GM19468 (cell line): ENCODE data around the gene BTBD17.

Source experiments
- ATAC-seq: cut with Tn5 transposase; IDR thresholded peaks from one replicate; pipeline ENCODE4 v1.9.1; 2021; ENCODE audit warnings: mild to moderate bottlenecking, moderate library complexity, moderate number of reproducible peaks; ENCODE audit not compliant: unreplicated experiment; ENCODE audit errors: extremely low read depth

BTBD17 gene

DNA sequence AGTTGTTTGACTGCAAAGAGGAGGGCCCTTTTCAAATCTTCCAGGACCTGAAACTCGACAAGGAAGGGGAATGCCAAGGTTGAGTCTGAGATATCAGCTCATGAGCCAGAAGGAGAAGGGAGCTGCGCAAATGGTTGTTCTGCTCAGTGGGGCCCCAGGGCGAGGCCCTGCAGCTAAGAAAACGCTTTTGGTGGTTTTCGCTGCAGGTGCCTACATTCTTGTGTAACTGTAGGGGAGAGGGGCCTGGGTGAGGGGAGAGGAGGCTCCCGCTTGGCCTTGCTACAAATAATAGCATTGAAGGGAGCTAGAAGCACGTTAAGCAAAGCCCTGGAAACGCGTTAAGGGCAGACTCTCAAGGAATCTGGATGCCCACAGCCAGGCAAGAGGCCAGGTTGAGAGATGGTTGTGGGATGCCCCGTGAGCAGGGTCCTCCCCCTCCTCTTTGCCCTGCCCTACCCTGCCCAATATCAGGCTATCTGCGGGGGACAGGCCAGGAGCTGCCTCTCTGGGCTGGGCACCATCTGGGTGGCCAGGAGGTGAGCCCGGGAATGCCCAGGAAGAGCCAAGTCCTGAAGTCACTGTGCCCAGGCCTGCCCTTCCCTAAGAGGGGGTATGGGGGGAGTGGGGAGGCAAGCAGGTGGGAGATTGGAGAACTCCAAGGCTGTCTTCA is 27.6 kb upstream of the BTBD17 start:
- ATAC-seq, result no peak

DNA sequence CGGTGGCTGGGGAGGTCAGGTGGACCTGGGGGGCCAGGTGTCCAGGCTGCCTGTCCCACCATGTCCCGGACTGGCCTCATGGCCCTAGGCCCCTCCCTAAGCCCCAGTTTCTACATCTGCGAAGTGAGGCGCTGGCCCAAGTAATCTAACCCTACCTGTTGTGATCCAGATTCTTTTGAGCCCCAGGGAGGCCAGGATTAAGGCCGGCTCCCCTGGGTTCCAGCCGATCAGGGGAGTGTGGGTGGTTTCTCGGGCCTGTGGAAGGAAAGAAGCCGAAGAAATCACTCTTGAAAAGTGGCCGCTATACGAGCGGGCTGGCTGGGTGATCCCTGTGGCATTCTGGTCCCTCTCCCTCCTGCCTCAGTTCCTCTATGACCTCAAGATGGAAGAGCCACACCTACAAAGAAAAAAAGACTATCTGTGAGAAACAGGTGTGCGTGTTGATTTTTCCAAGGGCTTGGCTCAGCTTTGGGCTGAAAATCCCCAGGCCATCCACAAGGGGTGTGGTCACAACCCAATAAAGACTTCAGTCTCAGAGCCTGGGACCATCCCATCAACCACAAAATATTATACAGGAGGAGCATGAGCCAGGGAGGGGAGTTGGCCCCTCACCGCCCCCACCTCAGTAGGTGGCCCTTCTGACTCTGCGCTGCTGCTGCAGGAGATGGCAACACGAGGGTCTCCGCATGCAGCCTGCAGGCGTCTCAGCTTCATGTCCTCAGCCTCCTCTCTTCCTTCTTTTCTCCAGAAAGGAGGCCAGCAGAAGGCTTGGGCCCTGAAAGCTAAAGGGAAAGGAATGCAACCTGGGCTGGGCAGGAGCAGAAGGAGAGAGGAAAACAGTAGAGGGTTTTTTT is 25.9 kb upstream of the BTBD17 start:
- ATAC-seq, result no peak

DNA sequence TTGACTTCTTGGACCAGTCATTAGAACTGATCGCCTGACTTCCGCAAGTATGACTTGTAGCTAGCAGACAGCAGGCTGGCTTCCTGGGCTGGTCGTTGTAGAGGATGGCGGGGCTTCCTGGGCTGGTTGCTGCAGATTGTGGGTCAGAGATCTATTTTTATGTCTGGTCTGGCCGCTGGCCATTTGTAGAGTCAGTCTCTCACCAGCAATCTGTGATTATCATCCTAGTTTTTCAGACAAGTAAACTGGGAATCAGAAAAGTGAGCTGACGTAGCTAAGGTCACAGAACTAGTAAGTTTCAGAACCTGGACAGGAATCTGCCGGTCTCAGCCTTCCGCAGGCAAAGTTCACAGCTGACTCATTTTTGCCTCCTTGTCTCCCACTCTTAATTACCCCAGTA is 24.7 kb upstream of the BTBD17 start:
- no peak for ATAC-seq

DNA sequence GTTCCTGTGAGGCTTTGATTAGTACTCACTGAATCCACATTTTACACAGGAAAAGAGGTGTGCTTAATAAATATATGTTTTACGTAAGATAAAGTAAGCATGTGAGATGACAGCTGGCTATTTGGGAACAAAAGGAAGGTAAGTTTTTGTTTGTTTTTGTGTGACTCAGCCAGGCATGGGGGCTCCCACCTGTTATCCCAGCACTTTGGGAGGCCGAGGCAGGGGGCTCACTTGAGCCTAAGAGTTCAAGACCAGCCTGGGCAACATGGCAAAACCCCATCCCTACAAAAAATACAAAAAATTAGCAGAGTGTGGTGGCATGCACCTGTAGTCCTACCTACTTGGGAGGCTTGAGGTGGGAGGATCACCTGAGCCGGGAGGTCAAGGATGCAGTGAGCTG is 23.5 kb upstream of the BTBD17 start:
- ATAC-seq, result no peak

DNA sequence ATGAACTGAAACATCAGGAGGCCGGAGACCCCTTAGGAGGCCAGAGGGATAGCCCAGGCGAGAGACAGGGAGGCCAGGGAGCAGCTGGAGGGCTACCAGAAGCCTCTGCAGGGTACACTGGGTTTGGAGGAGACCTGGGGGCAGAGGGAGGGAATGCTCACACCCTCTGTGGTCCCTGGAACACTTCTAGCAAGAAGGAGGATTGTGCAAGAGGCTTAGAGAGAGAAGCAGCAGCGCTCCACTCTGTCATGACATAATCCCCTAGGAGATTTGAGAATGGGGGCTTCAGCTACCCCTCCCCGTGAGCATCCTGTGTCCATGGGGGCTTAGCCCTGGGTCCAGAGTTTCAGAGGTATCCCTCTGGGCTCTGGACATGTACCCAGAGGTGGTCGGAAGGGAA is 21.5 kb upstream of the BTBD17 start:
- ATAC-seq, result no peak

DNA sequence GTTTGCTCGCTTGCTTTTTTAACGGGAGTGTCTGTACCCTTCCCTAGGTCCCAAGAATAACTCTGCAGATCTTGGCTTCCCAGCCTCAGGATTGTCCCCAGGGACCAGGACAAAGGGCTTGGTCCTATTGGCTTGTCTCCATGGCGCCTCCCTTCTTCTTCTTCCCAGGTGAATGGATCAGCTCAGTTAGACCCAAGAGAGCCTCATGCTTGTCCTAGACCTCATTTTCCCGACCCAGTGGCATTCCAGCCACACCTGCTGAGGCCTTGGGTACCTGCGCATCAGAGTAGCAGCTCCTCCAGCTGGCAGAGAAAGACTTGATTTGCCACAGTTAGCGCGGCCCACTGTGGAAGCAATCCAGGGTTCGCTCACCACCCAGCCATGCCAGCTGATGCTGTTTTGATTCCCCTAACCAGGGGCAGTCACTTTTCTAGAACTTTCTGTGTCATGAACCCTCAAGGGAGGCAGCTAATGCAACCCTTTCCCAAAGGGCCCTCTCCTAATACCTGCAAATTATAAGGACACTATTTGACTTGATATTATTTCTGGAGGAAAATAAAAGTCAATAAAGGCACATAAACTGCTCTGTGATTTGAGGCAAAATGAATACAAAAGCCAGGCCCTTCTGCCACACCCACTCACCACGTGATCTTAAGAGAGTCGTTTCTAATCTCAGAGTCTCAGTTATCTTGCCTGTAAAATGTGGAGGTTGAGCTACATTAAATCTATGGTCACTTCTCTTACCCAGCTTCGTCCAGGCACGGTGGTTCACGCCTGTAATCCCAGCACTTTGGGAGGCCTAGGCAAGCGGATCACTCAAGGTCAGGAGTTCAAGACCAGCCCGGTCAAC is 19.5 kb upstream of the BTBD17 start:
- no peak for ATAC-seq

DNA sequence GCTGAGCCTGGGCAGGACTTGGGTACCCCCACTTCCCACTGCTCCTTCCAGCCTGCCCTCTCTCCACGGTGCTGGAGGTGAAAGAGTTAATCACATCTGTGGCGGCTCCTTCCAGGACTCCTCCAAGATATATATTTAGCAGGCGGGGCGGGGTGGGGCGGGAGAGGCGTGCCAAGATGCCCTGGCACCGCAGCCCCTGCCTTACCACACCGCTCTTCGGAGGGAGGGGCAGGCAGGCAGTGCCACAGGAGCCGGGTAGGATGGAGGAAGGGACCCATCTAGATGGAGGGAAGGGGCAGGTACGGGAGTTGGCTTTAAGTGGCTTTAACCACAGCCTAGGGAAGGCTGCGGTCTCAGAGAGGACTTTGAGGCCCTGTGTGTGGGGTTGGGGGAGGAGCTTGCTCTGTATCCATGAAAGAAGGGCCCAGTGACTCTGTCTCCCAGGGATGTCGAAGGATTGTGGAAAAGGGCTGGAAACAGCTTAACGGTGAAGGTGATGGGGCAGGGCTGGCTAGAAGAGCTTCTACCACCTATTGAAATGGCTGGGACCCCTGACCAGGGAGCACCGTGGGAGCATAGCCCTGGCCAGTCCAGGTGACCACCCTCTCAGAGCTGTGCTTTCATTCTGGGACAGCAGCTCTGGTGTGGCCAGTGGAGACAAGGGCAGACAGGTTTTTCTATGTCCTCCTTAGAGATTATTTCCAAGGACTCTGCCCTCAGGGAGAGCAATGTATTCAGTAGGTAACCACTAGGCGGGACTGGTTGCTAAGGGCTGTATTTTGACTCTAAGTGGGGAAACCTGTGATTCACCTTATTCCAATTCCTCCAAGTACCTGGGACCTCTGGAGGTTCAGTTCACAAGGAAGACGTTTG is 18.7 kb upstream of the BTBD17 start:
- ATAC-seq, result no peak

DNA sequence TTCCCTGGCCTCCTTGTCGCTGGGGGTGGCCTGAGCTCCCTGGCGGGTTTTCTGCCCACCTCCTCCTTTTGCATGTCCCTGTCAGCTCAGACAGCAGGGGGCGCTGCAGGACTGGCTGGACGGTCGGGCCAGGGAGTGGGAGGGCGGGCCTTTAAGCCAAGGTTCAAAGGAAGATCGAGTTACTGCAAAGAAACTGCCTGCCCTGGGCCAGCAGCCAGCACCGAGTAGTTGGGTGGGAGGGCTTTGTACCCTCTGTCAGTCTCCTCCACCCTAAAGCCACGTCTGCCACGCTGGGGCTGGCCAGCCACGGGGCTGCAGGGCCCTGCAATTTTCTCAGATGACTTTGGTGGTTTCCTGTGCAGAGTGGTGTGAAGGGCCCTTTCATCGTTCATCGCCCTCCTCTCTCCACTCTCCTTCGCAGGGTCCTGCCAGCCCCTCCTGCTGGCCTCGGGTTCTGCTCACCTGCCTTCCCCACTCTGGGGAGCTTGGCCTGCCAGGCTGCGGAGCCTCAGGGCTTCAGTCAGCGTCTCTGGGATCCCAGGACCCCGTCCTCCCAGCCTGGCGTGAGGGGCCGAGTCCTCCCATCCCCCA is 17.9 kb upstream of the BTBD17 start:
- ATAC-seq, result no peak

DNA sequence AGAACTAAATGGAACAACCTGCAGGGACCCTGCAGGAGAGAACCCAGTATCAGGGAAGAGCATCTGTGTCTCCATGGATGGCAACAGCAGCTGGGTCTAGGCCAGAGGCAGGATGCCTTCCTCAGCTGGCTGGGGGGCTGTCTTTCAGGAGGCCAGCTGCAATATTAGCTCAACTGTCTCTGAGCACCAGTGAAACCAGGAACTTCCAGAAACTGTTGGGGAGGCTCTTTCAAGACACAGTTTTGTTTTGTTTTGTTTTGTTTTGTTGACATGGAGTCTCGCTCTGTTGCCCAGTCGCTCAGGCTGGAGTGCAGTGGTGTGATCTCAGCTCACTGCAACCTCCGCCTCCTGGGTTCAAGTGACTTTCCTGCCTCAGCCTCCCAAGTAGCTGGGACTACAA is 13.2 kb upstream of the BTBD17 start:
- ATAC-seq, result no peak

DNA sequence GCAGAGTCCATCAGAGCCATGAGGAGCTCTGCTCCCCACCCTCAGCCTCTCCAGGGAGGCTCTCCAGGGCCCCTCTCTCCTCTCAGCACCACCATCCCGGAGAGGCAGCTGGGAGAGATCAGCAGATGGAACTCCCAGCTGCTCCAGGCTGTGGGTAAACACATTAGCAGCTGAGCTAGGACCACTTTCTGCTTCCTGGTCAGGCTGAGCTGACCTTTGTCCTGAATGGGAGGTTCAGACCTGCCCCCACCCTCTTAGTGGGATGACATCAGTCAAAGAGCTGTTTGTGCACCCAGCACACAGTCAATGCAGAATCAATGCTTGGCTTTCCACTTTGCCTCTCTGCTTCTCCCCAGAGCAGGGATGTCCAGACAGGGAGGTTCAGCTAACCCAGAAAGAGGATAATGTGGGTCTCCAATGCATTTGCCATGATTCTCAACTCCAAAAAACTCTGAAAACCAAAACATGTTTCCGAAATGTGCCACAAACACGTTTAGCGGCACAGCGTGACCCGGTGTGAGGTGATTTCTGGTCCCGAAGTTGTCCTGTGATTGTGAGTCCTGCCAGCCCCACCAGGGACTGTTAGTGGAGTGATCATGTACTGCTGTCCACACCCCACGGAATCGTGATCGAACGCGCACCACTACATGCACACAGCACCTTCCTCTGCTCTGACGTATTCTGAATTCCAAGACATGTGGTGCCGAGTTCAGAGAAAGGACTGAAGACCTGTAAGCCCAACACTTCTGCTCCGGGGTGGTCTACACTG is 12.4 kb upstream of the BTBD17 start:
- no peak for ATAC-seq

DNA sequence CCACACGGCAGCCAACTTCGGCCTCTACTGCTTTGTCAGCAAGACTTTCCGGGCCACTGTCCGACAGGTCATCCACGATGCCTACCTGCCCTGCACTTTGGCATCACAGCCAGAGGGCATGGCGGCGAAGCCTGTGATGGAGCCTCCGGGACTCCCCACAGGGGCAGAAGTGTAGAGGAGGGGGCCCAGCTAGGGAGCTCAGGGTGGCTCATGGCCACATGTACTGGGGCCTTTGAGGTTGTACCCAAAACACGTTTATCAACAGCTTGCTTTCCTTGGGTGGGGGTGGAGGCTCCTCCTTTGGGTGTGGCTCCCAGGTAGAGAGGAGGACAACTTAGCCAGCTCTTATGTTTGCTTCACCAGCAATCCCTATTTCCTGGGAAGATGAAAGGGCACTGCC is 10.8 kb upstream of the BTBD17 start:
- ATAC-seq, result no peak

DNA sequence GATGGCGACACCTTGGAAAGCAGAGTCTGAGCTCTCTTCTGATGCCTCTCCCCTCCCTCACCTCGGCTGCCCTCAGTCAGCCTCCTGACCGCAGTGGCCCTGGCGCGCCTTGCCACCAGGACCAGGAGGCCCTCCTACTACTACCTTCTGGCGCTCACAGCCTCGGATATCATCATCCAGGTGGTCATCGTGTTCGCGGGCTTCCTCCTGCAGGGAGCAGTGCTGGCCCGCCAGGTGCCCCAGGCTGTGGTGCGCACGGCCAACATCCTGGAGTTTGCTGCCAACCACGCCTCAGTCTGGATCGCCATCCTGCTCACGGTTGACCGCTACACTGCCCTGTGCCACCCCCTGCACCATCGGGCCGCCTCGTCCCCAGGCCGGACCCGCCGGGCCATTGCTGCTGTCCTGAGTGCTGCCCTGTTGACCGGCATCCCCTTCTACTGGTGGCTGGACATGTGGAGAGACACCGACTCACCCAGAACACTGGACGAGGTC is 10.0 kb upstream of the BTBD17 start:
- no peak for ATAC-seq

DNA sequence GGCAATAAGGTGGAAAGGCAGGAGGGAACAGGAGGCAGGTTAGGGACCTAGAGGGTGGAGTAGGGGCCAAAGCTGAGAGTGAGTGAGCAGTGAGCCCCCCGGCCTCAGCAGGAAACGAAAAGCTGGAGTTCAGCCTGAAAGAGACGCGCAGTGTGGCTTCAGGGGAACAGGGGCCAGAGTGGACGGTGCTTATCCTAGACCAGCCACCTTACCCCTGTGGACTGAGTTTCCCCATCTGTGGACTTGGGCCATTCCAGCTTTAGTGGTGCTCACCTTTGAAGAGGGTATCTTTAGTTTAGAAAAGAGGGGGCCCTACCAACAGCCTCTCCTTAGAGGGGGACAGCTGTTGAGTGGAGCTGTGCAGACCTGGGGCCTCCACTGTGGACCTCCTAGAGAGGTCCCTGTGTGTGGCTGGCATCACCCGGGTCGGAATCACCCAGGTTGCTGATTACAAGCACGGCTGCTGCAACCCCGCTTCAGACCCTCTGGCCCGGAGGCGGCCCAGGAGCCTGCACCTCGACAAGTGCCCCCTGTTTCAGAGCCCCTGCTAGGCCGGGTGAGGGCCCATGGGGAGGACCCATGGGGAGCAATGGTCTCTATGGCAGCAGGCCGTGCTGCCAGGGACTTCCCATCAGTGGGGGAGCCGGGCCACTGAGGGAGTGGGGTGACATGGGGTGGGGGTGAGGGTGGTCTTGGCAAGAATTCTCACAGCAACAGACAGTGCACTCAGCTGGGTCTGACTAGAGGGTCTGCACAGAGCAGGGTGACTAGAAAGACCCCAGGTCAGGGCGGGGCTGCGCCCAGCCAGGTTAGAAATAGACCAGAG is 8.2 kb upstream of the BTBD17 start:
- ATAC-seq, result no peak

DNA sequence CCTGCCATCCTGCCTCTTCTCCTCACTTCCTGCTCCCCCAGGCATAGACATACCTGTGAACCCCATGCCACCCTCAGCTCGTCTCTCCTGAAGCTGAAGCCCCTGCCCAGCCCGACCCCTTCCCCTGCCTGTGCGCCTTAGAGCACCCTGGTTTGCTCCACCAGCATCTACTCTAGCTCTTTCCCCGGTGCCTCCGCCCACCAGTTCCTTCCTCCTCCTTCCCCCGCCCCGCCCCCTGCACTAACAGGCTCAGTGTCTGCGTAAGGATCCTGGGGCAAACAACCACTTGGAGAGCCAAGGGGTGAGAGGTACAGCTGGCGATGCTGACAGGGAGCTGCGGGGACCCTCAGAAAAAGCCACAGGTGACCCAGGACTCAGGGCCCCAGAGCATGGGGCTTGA is 7.6 kb upstream of the BTBD17 start:
- ATAC-seq, result no peak

DNA sequence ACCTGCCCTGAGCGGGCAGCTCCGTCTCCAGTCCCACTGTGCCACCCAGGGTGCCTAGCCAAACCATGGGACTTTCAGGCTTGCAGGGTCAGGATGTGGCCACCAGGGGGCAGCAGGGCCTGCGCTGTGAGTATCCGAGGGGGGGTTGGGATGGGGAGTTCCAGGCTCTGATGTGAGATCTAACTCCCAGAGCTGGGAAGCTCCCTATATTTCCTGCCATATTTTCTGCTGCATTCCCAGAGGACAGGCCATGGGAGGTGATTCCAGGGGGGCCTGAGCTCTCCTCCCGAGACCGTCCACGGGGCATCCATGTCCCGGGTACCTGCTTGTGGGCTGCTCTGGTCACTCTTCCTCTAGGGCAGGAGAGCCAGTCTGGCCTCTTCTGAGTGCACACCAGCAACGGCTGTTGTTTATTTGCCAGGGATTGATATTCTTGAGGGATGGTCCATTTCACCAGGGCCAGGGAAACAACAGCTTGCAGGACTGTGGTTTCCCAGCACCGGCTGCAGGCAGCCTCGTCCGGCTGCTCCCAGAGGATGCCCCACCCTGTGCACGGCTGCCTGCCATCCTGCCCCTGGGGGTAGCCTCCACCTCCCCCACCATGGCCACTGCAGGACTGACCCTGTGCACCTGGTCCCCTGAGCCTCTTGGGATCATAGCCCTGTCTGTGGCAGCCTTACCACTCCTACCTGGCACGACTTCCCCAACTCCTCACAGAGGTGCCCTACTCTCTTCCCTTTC is 6.8 kb upstream of the BTBD17 start:
- ATAC-seq, result no peak

DNA sequence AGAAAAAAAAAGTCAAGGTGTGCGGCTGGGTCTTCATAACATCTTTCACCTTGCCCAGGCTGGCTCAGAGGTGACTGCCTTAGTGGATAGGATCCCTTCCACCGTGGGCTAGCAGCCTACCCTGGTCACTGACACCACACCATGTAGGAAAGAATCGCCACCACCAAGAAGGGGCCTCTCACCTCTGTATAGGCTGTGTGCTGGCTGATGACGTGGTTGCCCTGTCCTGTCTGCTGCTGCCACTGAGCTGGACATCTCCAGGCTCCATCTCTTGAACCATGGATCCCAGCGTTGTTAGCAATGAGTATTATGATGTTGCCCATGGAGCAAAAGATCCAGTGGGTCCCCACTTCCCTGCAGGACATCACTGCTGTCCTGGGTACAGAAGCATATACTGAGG is 5.5 kb upstream of the BTBD17 start, which contains the start of gene GPR142:
Gene GPR142 (plus strand): TSS at position 301 of the 400 bp plus-strand sequence. CDS start 2,035 bp downstream, outside the sequence.
- no peak for ATAC-seq
